Chondrocyte (in vitro differentiated cells): ENCODE measurements around the gene CAMK2N2. TPM values are rescaled to one million over a fixed set of nuclear protein-coding genes. Genes with fewer than 3 reads are reported as not detected.

Experiments
- DNase-seq: peaks from one replicate; pipeline ENCODE4 v3.0.0; 2021; ENCODE audit warnings: mixed read lengths, low spot score
- H3K27ac Mint-ChIP-seq: one replicate; pipeline ENCODE4 v1.8.0; 2021; ENCODE audit warnings: mild to moderate bottlenecking, moderate library complexity, mixed read lengths; ENCODE audit not compliant: unreplicated experiment
- H3K27me3 Mint-ChIP-seq: 2 replicates; pipeline ENCODE4 v1.8.0; 2021; ENCODE audit warnings: low read depth, mixed read lengths
- H3K36me3 Mint-ChIP-seq: 2 replicates; pipeline ENCODE4 v1.8.0; 2021; ENCODE audit warnings: low read depth, mixed read lengths
- H3K4me1 Mint-ChIP-seq: 2 replicates; pipeline ENCODE4 v1.8.0; 2021; ENCODE audit warnings: low read depth, mild to moderate bottlenecking, mixed read lengths
- H3K4me3 Mint-ChIP-seq: one replicate; pipeline ENCODE4 v1.8.0; 2021; ENCODE audit warnings: mild to moderate bottlenecking, moderate library complexity, mixed read lengths; ENCODE audit not compliant: unreplicated experiment
- H3K9me3 Mint-ChIP-seq: 2 replicates; pipeline ENCODE4 v1.8.0; 2021; ENCODE audit warnings: low read depth, mixed read lengths
- total RNA-seq: library from RNA; stranded (reverse); gene quantifications from 3 replicates; pipeline ENCODE4 v1.2.1, GENCODE V29; 2021
- TF ChIP-seq, protein P1 (sequence below): fragments of 200-600 bp; sonication (generic); IDR thresholded peaks from 2 replicates; pipeline ENCODE4 v1.5.0; 2021; ENCODE audit warnings: antibody characterized with exemption, mild to moderate bottlenecking, moderate library complexity

The CAMK2N2 gene
- total RNA-seq, 1 donor from 2014 or later, result 3.2 TPM

DNA sequence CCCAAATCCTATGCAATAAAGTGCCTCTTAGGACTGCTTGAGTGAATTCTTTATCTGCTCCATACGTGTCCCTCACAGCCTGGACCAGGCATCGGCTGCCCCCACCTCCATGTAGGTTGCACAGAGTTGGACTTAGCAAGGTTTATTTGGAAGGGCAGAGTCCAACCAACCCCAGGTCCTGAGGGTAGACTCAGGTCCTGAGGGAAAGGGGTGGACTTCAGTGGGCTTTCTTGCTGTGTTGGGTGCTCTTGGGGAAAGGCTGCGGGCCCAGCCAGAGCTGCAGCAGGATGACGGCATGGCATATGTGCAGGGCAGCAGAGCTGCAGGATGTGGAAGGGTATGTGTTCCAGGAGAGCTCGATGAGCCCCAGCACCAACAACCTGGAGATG is 19.1 kb downstream of the CAMK2N2 start:
- Mint-ChIP-seq H3K36me3 (peaks cover 16% of the 10 kb centered on the region), H3K27me3 (no peaks in the 10 kb centered on the region), H3K4me1 (no peaks in the 10 kb centered on the region), H3K9me3 (no peaks in the 10 kb centered on the region), H3K4me3 (no peak overlapping the region), H3K27ac (no peak overlapping the region)
- DNase-seq, result no peak
- TF ChIP-seq, protein P1, sequence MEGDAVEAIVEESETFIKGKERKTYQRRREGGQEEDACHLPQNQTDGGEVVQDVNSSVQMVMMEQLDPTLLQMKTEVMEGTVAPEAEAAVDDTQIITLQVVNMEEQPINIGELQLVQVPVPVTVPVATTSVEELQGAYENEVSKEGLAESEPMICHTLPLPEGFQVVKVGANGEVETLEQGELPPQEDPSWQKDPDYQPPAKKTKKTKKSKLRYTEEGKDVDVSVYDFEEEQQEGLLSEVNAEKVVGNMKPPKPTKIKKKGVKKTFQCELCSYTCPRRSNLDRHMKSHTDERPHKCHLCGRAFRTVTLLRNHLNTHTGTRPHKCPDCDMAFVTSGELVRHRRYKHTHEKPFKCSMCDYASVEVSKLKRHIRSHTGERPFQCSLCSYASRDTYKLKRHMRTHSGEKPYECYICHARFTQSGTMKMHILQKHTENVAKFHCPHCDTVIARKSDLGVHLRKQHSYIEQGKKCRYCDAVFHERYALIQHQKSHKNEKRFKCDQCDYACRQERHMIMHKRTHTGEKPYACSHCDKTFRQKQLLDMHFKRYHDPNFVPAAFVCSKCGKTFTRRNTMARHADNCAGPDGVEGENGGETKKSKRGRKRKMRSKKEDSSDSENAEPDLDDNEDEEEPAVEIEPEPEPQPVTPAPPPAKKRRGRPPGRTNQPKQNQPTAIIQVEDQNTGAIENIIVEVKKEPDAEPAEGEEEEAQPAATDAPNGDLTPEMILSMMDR, result no peak

GRCh38 chr3:184241447-184242296 is 19.7 kb downstream of the CAMK2N2 start:
- TF ChIP-seq, protein P1, result peak; percentile 52
- H3K4me1 Mint-ChIP-seq, result no peaks in the 10 kb centered on the region

GRCh38 chr3:184241141-184241446 is 20.3 kb downstream of the CAMK2N2 start:
- peaks cover 16% of the 10 kb centered on the region for H3K36me3 Mint-ChIP-seq
- H3K9me3 Mint-ChIP-seq, result no peaks in the 10 kb centered on the region
- H3K4me1 Mint-ChIP-seq, result no peaks in the 10 kb centered on the region
- no peak overlapping the region for H3K4me3 Mint-ChIP-seq
- TF ChIP-seq, protein P1, result no peak
- H3K27ac Mint-ChIP-seq, result no peak overlapping the region
- no peak for DNase-seq
- H3K27me3 Mint-ChIP-seq, result no peaks in the 10 kb centered on the region

More at GRCh38 chr3:184241447-184242296, 19.7 kb downstream of the CAMK2N2 start:
- H3K9me3 Mint-ChIP-seq, result no peaks in the 10 kb centered on the region
- DNase-seq, result no peak
- H3K36me3 Mint-ChIP-seq, result peaks cover 16% of the 10 kb centered on the region
- H3K4me3 Mint-ChIP-seq, result no peak overlapping the region
- H3K27ac Mint-ChIP-seq, result no peak overlapping the region
- H3K27me3 Mint-ChIP-seq, result no peaks in the 10 kb centered on the region

DNA sequence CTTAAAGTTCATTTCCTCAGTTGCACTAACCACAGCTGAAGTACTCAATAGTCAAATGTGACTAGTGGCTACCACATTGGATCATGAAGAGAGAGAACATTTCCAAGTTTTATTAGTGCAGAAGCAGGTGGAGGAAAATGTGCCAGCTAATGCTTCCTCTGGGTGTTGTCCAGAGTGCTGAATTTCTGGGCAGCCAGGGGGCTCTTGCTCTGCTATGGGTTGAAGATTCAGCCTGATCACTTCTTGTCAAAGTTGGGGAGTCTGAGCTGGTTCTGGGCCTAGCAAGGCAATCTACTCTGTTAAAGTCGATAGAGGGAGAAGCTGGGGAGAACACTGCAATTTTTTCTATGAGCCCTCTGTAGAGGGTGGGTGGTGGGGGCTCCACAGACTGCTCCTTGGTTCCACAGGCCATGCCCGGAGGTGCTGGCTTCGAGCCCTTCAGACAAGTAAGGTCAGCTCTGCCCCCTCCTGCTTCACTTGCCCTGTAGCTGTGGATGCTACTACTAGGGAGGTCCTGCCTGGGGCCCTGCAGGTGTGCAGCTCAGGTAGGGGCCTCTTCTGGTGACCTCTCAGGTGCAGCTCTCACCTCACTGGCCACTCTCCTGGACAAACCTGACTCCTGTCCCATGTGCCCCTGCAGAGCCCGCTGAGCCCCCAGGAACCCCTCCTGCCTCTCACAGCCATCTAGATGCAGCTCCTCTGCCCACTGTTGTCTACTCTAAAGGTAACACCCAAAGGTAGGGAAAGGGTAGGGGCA is 20.8 kb downstream of the CAMK2N2 start:
- Mint-ChIP-seq H3K4me3 (no peak overlapping the region), H3K27me3 (no peaks in the 10 kb centered on the region), H3K27ac (no peak overlapping the region), H3K36me3 (peaks cover 14% of the 10 kb centered on the region), H3K9me3 (no peaks in the 10 kb centered on the region), H3K4me1 (no peaks in the 10 kb centered on the region)
- no peak for DNase-seq
- TF ChIP-seq, protein P1, result peak; percentile 8

- Mint-ChIP-seq H3K27ac (no peak overlapping the region), H3K27me3 (peaks cover 2% of the 10 kb centered on the region), H3K4me3 (no peak overlapping the region), H3K36me3 (peaks cover 10% of the 10 kb centered on the region), H3K4me1 (no peaks in the 10 kb centered on the region), H3K9me3 (no peaks in the 10 kb centered on the region)
- TF ChIP-seq, protein P1, result no peak
- peak; percentile 70 for DNase-seq
Observed at GRCh38 chr3:184239708-184240107, 21.6 kb downstream of the CAMK2N2 start.
